ENCODE results near the gene RREB1.

- no peak for TF ChIP-seq POLR2AphosphoS5 (IDR thresholded peaks at IDR 0.05; ENCODE audit: low read depth, low read length)
- TF ChIP-seq POLR2A (IDR thresholded peaks at IDR 0.05; ENCODE audit: low read depth, low read length): no peak
- TF ChIP-seq TAF1 (IDR thresholded peaks at IDR 0.05; ENCODE audit: low read depth, low read length): no peak
- TF ChIP-seq SPI1 (IDR thresholded peaks at IDR 0.05; ENCODE audit: low read depth, low read length): no peak
- no peak for TF ChIP-seq PAX5 (IDR thresholded peaks at IDR 0.05; ENCODE audit: insufficient read depth, low read length, severe bottlenecking)
These were observed 83.0 kb downstream of the RREB1 start for GRCh38 chr6:7190791-7191190.

Data from GM12891 (cell line).